Activated CD8-positive, alpha-beta memory T cell treated with anti-CD3 and anti-CD28 coated beads, Interleukin-2, amount 50 U/mL, for 48 hours (primary cell): ENCODE results near the gene BAZ2B.

Experiments used
- DNase-seq: peaks from one replicate; pipeline ENCODE4 v3.0.0-alpha.2; 2020

BAZ2B gene

DNA sequence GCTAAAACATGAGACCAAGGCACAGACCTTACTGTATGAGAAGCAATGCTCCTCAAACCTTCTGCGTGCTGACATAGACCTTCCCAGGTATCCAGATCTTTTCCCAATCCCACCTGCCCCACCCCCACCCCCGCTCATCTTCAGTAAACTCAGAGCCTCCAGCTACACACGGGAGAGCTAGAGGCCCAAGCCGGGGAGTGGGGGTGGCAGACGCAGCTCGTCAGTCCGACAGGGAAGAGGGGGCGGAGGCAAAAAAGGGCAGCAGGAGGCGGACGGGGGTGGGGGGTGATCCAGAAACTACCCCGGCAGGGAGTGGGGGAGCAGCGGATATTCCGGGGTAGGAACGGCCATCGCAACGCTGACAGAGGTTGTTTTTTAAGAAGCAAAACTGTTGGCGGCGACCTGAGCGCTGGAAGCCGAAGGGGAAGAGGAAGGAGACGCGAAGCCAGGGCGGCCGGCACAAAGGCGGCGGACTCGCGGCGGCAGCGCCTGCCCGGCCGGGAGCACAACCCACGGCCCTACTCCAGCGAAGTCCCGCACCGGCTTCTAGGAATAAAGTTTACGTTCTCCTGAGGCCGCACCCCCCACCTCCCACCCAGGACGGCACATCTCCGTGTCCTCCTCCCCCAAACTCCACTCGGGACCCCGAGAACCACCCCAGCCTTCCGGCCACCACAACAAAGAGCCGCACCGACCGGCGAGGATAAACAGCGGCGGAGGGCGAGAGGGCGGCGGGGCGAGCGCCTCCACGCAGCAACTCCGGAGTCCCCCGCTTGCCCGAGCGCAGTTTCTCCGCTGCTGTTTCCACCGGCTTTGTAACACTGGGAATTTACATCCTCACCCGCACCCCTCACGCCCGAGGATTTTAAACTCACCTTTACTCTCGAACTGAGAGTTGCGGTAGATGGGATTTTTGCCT lies 722 bp downstream of the BAZ2B start:
- DNase-seq: peak; percentile 72

DNA sequence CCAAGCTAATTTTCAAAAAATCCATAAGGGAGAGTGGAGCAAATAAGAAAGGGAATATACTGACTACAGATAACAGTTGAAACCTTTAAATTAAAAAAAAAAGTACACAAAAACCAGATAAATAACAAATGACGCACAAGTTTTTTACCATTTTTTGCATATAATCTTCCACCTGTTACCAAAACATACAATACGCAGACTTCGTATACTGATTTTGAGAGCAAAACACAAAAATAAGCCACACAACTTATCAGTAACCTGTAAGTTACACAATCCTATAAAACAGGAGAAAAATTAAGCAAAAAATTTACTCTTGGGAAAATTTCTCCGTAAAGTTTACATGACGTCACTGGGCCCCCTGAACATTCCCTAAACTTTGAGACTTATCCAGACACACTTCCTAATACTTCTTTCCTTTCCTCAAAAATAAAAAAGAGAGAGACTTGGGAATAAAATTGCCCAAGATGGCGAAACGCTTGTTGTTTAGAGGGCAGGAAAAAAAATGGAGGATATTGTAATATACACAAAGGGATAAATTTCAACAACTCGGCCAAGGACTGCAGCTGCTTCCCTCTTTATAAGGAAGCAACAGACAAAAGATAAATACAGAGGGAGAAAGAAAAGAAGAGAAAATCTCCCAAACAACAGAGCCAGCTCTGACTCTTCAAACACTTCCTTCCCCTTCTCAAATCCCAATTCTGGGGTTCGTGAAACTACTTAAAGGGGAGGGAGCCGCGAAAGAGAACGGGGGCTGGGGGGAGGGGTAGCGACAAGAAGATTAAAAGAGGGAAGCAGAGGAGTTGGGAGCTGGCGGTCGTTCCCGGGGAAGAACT lies 1.6 kb downstream of the BAZ2B start:
- DNase-seq: no peak

DNA sequence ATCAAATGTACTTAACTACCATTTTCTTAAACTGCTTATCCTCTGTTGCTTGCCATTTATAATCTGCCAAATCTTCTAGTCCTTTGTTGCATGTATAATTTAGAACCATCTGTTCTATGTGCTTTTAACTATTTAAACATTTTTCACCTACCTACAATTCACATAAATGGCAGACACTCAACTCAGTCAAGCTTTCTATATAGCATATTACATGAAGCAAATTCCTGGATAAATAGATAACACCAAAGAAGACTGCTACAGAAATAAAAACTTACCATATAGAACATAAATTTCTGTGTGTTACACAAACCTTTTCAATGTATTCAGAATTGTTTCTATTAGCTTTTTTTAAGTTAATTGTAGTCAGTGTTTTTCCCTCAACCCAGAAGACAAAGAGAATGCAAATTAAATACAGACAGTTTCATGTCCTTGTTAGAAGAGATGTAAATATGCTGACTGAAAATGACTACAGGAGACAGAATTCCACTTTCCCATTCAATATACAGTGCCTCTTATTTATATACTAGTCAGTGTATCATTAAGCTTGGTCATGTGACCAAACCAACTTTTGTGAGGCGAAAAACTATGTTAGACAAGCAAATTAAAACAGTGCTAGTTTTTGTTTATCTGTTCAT lies 2.6 kb downstream of the BAZ2B start:
- DNase-seq: no peak

GRCh38 chr2:159613091-159613490 lies 3.3 kb downstream of the BAZ2B start:
- DNase-seq: no peak

GRCh38 chr2:159612255-159612901 lies 4.0 kb downstream of the BAZ2B start:
- no peak for DNase-seq

DNA sequence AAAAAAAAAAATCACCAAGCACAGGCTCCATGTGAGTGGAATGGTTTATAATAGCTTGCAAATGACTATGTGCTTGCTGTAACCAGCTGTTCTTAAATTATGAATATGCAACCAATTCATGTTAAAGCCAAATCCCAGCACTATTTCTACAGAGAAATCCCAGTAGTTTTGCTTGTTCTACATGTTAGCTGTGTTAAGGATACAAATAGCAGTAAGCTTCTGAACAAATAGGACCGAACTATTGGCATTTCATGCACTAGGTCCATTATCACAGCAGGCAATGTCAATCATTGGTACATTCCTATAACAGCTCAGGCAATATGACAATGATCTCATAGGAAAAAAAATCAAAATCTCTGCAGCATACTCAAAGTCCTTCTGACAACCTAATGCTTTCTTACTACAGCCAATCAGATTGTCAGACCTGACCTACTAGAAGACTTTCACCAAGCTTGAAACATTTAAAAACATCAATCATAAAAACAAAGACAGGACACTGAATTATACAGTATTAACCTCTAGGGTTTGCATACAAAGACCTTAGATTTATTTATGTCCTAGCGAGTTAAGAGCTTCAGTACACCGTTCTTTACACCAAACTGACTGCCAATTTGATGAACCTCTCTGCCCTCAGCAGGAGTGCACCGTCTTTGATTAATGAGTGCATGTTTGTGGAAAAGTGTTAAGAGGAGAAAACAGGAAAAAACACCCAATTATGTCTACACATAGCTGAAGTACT lies 6.4 kb downstream of the BAZ2B start:
- no peak for DNase-seq

- no peak for DNase-seq
Measured at GRCh38 chr2:159608723-159609308, 7.5 kb downstream of the BAZ2B start.

- no peak for DNase-seq
Measured at GRCh38 chr2:159608108-159608507, 8.2 kb downstream of the BAZ2B start.

DNA sequence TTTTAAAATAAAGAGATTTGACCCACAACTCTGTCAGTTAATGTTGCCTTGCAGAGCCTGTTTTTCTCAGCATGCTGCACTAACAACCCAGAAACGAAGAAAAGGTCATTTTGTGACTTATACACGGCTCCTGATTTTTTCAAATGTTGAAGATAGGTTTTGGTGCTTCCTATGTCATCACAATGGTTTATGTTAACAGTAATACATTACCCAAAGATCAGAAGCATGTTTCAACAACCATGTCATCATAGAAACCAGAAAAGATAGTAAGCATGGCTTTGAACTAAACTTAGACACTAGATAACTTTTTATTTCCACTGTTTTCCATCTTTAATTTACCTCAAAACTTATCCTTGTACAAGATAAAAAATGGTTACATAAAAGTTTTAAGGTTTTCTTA lies 10.1 kb downstream of the BAZ2B start:
- no peak for DNase-seq

GRCh38 chr2:159605441-159606178 lies 10.7 kb downstream of the BAZ2B start:
- no peak for DNase-seq

DNA sequence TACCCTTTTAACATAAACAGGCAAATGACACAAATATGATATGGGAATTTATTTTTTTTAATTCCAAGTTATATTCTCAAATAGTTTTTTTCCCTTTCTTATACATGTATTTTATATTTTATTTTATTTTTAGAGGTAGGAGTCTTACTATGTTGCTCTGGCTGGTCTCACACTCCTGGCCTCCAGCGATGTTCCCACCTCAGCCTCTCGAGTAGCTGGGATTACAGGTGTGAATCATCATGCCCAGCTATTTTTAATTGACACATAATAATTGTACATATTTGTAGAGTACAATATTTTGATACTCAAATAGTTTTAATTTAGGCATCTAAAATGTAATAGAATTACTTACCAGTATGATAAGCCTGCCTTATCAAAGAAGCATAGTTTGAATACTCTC lies 12.2 kb downstream of the BAZ2B start:
- DNase-seq: no peak

- DNase-seq: no peak
Measured at GRCh38 chr2:159600752-159601151, 15.6 kb downstream of the BAZ2B start.

GRCh38 chr2:159595410-159596046 lies 20.8 kb downstream of the BAZ2B start:
- DNase-seq: no peak

DNA sequence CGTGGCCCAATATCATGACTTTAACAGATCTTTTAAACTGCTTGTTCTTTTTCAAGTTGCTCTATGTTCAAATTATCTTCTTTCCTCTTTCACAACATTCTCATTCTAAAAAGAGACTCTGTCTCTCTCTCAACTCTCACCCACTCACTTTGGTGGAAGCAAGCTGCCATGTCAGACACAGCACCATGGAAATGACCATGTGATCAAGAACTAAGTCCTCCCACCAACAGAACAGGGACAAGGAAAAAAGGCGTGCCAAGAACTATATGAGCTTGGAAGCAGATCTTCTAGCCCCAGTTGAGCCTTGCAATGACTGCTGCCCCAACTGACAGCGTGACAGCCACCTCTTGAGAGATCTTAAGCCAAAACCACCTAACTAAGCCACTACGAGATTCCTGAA lies 23.9 kb downstream of the BAZ2B start:
- no peak for DNase-seq

DNA sequence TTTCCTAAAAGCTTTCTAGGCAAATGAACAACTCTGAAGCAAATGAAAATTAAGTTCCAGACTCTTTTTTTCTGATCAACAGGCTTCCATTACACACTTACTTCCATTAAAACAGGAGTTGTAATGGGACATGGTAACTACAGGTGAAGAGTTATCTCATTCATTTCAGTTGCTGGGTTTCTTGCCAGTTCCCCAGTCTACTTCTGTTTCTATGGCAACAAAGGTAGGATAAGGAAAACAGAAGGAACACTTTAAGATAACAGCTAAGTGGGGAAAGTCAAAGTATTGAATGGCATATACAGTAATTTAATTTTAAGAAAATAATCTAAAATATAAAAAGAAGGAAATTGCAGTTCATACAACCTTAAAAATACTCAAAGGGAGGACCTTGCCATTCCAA lies 25.1 kb downstream of the BAZ2B start:
- DNase-seq: no peak

DNA sequence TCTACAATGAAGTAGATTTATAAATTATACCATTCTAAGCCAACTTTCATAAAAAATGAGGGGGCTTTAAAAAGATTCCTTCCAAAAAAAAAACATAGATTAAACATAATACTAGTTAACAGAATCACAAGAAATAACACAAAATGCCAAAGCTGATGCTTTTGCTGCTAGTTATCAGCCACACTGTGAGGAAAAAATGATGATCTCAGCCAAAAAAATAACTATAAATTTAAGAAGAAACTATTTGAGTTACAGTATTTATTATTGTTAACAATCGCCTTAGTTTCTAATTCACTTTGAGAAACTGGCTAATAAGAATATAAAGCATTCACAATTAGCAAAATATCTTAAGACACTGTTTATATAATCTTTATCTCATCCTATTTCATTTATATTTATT lies 27.1 kb downstream of the BAZ2B start:
- no peak for DNase-seq

GRCh38 chr2:159586034-159586433 lies 30.3 kb downstream of the BAZ2B start:
- DNase-seq: no peak

- DNase-seq: no peak
Measured at GRCh38 chr2:159585622-159586021, 30.7 kb downstream of the BAZ2B start.

GRCh38 chr2:159584796-159585195 lies 31.6 kb downstream of the BAZ2B start:
- DNase-seq: no peak

DNA sequence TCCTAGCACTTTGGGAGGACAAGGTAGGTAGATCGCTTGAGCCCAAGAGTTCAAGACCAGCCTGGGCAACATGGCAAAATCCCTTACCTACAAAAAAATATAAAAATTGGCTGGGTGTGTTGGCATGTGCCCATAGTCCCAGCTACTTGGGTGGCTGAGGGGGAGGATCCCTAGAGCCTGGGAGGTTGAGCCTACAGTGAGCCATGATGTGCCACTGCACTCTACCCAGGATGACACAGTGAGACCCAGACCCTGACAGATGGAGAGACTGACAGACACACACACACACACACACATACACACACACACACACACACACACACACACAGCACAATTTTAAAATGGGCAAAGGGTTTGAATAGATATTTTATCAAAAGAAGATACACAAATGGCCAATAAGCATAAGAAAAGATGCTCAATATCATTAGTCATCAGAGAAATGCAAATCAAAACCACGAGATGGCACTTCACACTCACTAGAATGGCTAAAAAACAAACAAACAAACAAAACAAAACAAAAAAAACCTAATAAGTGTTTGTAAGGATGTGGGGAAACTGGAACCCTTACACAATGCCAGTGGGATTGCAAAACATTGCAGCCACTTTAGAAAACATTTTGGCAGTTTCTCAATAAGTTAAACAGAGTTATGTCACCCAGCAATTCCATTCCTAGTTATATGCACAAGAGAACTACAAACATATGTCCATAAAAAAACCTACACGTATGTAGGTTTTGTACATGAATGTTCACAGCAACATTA lies 42.3 kb downstream of the BAZ2B start:
- DNase-seq: no peak
